HG03103 (cell line): ENCODE measurements around the gene AHSP.
"Not testable (repeated sequence)": the region's sequence is repeated elsewhere in the genome, so short reads cannot be mapped to it uniquely, and the experiment has no call there.

Source experiments
- ATAC-seq: cut with Tn5 transposase; IDR thresholded peaks from one replicate; pipeline ENCODE4 v1.9.1; 2021; ENCODE audit warnings: low read depth; ENCODE audit not compliant: unreplicated experiment

AHSP gene

GRCh38 chr16:31499928-31500327, 27.8 kb upstream of the AHSP start:
- ATAC-seq, result no peak

- ATAC-seq, result no peak
Observed at GRCh38 chr16:31501226-31501965, 26.3 kb upstream of the AHSP start.

- ATAC-seq, result no peak
Observed at GRCh38 chr16:31501966-31502348, 25.7 kb upstream of the AHSP start.

- no peak for ATAC-seq
Observed at GRCh38 chr16:31502981-31503380, 24.7 kb upstream of the AHSP start.

GRCh38 chr16:31503555-31503954, 24.1 kb upstream of the AHSP start:
- not testable (repeated sequence) for ATAC-seq

- no peak for ATAC-seq
Observed at GRCh38 chr16:31504159-31504558, 23.5 kb upstream of the AHSP start.

- ATAC-seq, result peak; percentile 61
Observed at GRCh38 chr16:31505483-31505882, 22.2 kb upstream of the AHSP start.

GRCh38 chr16:31507617-31507928, 20.1 kb upstream of the AHSP start:
- ATAC-seq, result no peak

GRCh38 chr16:31507929-31508705, 19.6 kb upstream of the AHSP start, which contains the start of gene RUSF1:
Gene RUSF1 (minus strand): TSS chr16:31508391. CDS start chr16:31508373, 18 bp downstream.
- peak; percentile 71 for ATAC-seq

- ATAC-seq, result no peak
Observed at GRCh38 chr16:31508706-31509195, 18.9 kb upstream of the AHSP start.

GRCh38 chr16:31513126-31513525, 14.6 kb upstream of the AHSP start:
- ATAC-seq, result no peak

- ATAC-seq, result no peak
Observed at GRCh38 chr16:31513884-31514283, 13.8 kb upstream of the AHSP start.

GRCh38 chr16:31517800-31518402, 9.8 kb upstream of the AHSP start:
- ATAC-seq, result no peak

GRCh38 chr16:31519759-31520431, 7.8 kb upstream of the AHSP start:
- ATAC-seq, result no peak

- ATAC-seq, result no peak
Observed at GRCh38 chr16:31521368-31521767, 6.3 kb upstream of the AHSP start.

- ATAC-seq, result no peak
Observed at GRCh38 chr16:31522071-31522470, 5.6 kb upstream of the AHSP start.

GRCh38 chr16:31523768-31524167, 3.9 kb upstream of the AHSP start:
- not testable (repeated sequence) for ATAC-seq

- ATAC-seq, result no peak
Observed at GRCh38 chr16:31525113-31525512, 2.6 kb upstream of the AHSP start.

GRCh38 chr16:31528523-31529107, 915 bp downstream of the AHSP start:
- ATAC-seq, result no peak

- no peak for ATAC-seq
Observed at GRCh38 chr16:31529108-31529936, 1.6 kb downstream of the AHSP start.
